ENCODE measurements around the gene STXBP5L.
"Not testable (repeated sequence)": the region's sequence is repeated elsewhere in the genome, so short reads cannot be mapped to it uniquely, and the experiment has no call there.

Gene STXBP5L

DNA sequence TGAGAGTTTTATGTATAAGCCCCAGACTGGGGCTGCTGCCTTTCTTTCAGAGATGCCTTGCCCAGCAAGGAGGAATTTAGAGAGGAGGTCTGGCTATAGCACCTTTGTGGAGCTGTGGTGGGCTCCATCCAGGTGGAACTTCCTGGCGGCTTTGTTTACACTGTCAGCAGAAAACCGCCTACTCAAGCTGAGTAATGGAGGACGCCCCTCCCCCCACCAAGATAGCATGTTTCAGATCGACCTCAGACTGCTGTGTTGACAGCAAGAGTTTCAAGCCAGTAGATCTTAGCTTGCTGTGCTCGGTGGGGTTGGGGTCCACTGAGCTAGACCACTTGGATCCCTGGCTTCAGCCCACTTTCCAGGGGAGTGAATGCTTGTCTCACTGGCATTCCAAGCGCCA lies 155.6 kb downstream of the STXBP5L start:
- no peak for DNase-seq (ENCODE audit: low read depth)

DNA sequence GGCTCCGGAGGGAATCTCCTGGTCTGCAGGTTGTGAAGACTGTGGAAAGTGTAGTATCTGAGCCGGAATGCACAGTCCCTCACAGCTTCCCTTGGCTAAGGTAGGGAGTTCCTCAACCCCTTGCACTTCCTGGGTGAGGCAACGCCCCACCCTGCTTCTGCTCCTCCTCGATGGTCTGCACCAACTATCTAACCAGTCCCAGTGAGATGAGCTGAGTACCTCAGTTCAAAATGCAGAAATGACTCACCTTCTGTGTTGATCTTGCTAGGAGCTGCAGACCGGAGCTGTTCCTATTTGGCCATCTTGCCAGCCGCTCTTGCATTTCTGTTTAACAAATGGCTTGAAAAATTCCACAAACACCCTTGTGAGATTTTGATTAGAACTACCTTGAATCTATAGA lies 156.1 kb downstream of the STXBP5L start:
- no peak for DNase-seq (ENCODE audit: low read depth)

DNA sequence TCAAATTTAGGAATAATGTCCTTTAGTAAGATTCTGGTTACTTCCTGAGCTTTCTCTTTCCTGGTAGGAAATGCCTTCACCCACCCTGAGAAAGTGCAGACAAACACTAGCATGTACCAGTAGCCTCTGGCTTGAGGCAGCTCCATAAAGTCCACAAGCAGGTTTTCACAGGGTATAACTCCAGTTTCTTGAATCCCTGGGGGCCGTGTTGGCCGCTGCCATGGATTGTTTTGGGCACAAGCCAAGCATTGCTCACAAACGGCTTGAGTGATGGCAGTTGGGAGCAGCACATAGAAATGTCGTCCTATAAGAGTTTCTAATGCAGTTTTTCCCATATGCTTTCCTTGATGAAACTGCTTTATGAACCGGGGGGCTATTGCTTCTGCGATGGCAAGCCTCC lies 164.1 kb downstream of the STXBP5L start:
- no peak for DNase-seq (ENCODE audit: low read depth)

DNA sequence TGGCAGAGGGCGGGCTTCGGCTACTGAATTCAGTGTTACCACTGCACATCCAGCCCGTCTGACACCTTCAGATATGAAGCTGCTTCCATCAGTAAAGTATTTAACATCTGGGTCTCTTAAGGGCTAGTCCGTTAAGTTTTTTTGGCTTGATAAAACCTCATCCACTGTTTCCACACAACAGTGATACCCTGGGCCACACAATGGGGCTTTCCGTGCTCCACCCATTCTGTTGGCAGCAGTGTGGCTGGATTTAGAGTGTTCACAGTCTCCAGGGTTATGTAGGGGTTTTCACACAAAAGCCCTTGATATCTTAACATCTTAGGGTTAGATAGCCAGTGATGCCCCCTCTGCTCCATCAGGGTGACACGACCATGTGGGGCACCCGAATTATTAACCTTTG lies 165.0 kb downstream of the STXBP5L start:
- no peak for DNase-seq (ENCODE audit: low read depth)

DNA sequence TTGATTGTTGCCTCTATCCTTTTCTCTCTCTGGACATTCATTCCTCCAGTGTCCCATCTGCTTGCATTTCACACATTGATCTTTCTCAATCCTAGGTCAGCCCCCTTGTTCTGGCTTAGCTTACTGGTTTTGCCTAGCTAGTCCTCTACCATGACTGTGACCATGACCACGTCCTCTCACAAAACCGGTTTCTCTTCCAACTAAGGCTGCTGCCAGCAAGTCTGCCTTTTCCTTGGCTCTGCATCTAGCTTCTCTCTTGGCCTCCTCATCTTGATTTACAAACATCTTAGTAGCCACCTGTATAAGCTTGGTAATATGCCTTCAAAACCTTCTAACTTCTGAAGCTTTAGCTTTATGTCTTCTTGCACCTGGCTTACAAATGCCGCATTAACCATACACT lies 167.2 kb downstream of the STXBP5L start:
- DNase-seq (ENCODE audit: low read depth), result no peak

DNA sequence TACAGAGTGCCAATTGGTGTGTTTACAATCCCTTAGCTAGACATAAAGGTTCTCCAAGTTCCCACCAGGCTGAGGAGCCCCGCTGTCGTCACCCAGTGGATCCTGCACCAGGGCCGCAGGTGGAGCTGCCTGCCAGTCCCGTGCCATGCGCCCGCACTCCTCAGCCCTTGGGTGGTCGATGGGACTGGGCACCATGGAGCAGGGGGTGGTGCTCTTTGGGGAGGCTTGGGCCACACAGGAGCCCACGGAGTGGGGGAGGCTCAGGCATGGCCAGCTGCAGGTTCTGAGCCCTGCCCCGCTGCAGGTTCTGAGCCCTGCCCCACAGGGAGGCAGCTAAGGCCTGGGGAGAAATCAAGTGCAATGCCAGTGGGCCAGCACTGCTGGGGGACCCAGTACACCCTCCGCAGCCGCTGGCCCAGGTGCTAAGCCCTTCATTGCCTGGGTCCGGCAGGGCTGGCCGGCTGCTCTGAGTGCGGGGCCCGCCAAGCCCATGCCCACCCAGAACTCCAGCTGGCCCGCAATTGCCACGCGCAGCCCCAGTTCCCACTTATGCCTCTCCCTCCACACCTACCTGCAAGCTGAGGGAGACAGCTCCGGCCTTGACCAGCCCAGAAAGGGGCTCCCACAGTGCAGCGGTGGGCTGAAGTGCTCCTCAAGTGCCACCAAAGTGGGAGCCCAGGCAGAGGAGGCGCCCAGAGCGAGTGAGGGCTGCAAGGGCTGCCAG lies 170.5 kb downstream of the STXBP5L start:
- DNase-seq (ENCODE audit: low read depth), result not testable (repeated sequence)

DNA sequence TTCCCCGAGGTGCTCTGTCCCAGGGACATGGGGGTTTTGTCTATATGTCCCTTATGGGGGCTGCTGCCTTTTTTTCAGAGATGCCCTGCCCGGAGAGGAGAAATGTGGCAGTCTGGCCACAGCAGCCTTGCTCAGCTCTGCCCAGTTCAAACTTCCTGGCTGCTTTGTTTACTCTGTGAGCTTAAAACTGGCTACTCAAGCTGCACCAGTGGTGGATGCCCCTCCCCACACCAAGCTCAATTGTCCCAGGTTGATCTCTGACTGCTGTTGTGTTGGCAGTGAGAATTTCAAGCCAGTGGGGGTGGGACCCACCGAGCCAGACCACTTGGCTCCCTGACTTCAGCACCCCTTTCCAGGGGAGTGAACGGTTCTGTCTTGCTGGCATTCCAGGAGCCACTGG lies 188.9 kb downstream of the STXBP5L start:
- DNase-seq (ENCODE audit: low read depth), result no peak

DNA sequence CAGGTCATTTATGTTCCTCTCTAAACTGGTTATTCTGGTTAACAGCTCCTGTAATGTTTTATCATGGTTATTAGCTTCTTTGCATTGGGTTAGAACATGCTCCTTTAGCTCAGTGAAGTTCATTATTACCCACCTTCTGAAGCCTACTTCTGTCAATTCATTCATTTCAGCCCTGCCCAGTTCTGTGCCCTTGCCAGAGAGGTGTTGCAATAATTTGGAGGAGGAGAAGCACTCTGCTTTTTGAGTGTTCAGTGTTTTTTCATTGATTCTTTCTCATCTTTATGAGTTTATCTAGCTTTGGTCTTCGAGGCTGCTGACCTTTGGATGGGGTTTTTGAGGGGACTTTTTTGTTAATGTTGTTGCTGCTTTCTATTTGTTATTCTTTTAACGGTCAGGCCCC lies 203.1 kb downstream of the STXBP5L start:
- DNase-seq (ENCODE audit: low read depth), result not testable (repeated sequence)

DNA sequence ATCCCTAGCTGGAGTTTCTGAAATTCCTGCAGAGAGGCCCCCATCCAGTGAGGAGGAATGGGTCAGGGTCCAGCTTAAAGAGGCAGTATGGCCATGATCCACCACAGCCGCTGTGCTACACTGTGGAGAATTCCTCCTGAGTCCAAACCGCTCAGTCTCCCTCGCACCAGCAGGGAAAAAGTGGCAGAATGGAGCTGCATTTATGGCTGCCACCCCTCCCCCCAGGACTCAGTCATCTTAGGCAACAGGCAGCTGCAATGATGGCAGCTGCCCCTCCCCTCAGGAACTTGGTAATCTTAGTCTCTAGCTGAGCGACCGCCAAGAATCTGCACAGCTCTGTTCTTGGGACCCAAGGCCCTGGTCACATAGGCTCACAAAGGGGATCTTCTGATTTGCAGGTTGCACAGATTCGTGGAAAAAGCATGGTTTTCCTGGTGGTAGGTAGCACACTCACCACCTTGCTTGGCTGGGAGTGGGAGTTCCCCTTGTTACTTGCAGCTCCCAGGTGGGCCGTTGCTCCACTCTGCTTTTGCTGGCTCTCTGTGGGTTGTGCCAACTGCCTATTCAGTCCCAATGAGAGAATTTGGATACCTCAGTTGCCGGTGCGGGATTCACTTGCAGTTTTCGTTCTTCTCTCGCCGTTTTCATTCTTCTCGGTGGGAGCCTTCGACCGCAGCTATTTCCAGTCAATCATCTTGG lies 204.1 kb downstream of the STXBP5L start:
- DNase-seq (ENCODE audit: low read depth), result no peak

DNA sequence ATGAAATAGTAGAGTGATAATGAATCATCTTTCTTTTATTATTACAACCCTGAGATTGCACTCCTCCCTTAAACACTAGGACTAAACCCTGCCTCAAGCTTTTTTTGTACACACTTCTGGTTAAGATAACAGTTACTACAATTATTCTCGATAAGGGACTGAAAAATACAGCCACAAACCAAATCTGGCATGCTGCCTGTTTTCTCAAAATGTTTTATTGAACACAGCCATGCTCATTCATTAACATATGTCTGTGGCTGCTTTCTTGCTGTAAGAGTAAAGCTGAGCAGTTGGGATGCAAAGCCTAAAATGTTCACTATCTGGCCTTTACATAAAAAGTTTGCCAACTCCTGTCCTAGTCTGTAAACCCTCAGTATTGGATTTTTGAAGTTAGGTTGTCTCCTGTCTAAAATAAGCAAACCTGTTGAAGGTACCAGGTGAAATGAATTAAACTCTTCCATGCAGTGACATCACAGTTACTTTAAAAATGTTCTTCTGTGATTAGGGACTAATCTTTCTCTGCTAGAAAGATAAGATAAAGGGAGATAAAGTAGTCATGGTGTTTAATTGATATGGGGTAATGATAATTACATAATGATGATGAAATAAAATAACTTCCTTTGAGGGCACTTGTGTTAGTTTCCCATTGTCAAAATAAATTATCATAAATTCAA lies 218.2 kb downstream of the STXBP5L start:
- DNase-seq (ENCODE audit: low read depth), result no peak

DNA sequence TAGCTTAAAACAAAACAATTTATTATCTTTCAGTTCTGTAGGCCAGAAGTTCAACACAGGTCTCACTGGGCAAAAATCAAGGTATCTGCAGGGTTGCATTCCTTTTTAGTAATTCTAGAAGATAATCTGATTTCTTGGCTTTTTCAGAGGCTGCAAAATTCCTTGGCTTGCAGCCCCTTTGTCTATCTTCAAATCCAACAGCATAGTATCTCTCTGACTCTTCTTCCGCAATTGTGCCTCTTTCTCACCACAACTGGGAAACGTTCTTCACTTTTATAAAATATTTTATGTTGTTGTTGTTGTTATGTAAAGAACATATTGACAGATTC lies 218.7 kb downstream of the STXBP5L start:
- DNase-seq (ENCODE audit: low read depth), result no peak

DNA sequence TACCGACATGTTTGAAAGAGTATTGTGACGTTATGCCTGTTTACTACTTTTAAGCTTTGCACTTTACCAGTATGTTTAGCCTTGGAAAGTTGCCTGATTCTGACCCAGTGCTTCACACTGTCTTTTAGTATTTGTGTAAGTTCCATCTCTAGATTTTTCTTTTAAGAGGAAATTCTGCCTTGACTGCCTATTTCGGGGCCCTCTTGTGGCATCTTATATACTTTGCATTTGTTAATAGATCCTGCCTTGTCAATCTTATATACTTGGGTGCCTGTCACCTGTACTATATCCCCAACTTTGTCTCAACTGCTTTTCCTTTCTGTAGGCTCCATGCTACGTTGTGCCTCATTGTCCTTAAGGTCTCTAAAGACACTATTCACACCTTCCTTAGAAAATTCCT lies 244.6 kb downstream of the STXBP5L start:
- DNase-seq (ENCODE audit: low read depth), result no peak

DNA sequence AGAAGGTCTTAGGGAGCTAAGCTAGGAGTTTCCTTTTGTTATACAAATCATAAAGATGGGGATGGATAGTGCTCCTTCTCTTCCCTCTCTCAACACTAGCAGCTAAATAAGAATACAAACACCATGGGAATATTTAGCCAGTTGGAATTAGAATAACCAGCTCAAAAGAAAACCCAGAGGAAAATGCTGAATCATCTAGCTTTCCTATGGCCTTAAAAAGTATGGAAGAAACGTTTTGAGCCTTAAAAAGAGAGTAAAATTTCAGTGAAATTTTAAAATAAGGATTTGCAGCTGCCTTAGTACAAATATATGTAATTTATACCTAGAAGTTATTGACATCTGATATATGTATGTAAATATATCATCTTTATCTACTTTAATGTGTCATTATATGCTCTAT lies 245.8 kb downstream of the STXBP5L start:
- DNase-seq (ENCODE audit: low read depth), result no peak

DNA sequence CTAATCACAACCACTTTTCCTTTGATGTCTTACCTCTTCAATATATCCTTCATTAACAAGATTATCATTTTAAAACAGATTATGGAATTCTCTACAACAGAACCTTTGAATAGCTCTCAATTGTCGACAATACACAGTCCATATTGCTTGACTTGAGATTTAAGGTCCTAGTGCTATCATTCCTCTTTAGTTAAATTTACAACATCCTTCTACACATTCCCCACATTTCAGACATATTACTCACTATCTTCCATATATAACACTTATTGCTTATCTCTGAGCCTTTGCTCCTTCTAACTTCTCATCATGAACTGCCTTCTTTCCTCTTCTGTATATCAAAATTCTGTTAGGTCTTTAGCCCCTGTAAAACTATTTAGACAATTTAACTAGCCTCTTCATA lies 247.0 kb downstream of the STXBP5L start:
- no peak for DNase-seq (ENCODE audit: low read depth)

DNA sequence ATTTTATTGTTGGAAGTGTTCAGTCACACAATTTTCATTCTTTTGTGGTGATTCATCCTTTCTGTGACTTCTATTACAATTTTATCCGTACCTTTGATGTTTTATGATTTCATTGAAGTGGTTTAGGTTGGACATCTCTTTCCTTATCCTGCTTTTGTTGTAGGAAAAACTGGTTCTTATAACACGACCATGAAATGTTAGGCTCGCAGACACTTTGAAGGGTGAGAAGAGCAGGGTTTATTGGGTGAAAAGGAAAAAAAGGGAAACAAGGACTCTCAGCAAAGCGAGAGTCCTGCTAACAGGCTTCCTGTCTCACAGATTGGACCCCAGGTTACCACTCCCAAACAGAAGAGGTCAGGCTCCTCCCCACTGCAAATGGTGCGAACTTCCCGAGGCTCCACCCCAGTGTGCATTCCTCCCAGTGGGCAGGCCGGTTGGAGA lies 257.4 kb downstream of the STXBP5L start:
- no peak for DNase-seq (ENCODE audit: low read depth)

DNA sequence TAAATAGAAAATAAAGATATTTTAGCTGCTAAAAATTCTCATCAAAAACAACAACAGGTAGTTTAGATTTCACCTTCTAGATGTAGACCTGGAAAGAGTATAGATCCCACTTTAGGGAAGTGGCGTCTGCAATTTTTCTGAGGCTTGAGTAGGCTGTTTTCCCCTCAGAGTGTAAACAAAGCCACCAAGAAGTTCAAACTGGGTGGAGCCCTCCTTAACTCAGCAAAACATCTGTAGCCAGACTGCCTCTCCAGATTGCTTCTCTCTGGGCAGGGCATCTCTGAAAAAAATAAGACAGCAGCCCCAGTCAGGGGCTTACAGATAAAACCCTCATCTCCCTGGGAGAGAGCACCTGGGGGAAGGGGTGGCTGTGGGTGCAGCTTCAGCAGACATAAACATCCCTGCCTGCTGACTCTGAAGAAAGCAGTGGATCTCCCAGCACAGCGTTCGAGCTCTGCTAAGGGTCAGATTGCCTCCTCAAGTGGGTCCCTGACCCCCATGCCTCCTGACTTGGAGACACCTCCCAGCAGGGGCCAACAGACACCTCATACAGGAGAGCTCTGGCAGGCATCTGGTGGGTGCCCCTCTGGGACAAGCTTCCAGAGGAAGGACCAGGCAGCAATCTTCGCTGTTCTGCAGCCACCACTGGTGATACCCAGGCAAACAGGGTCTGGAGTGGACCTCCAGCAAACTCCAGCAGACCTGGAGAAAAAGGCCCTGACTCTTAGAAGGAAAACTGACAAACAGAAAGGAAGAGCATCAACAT lies 259.6 kb downstream of the STXBP5L start:
- DNase-seq (ENCODE audit: low read depth), result no peak

DNA sequence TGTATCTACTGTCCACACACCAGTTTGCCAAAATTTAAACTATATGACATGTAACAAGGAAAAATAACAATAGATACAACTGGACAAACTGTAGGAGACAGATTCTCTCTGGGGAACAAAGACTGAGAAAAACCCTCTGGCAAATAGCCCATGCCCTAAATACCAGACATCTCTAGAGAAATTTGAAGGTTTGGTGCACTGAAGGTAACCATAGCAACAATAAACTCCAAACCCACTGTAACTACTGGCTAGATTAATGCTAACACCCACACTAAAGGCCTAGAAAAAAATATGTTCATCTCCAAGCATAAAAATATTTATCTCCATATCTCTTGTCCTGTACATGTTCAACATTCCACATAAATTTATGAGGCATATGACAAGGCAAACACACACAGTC lies 267.1 kb downstream of the STXBP5L start:
- DNase-seq (ENCODE audit: low read depth), result no peak

DNA sequence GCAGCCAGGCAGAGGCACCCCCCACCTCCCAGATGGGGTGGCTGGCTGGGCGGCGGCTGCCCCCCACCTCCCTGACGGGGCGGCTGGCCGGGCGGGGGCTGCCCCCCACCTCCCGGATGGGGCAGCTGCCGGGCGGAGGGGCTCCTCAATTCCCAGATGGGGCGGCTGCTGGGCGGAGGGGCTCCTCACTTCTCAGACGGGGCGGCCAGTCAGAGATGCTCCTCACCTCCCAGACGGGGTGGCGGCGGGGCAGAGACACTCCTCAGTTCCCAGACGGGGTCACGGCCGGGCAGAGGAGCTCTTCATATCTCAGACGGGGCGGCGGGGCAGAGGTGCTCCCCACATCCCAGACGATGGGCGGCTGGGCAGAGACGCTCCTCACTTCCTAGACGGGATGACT lies 282.6 kb downstream of the STXBP5L start:
- not testable (repeated sequence) for DNase-seq (ENCODE audit: low read depth)

DNA sequence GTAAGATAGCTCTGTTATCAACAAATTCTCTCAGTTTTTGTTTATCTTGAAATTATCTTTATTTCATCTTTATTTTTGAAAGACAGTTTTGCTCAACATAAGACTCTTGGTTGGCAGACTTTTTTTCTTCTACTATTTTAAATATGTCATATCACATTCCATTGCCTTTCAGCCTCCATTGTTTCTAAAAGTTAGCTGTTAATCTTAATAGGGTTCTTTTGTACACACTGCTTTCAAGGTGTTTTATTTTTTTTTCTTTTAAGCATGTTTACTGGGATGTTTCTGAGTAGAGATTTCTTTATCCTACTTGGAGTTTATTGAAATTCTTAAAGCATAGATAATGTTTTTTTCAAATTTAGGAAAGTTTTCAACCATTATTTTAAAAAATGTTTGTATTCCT lies 294.6 kb downstream of the STXBP5L start:
- DNase-seq (ENCODE audit: low read depth), result no peak

DNA sequence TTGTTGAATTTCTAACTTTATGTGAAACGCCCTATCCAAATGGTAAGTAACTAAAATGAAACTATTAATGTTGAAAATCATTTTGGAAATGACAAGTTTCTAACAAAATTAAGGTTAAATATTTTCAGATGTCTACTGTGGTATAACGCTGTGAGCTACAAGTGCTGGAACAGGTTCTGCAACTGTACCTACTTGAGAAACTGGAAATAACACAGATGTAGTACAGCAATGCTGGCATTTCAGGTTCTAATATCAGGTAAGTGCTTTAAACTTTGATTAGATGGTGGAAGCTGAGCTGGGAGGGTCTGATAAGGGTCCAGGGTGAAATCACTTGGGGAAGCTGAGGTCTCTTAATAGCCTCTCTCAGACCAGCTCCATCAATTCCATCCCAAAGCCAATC lies 315.1 kb downstream of the STXBP5L start:
- no peak for DNase-seq (ENCODE audit: low read depth)

DNA sequence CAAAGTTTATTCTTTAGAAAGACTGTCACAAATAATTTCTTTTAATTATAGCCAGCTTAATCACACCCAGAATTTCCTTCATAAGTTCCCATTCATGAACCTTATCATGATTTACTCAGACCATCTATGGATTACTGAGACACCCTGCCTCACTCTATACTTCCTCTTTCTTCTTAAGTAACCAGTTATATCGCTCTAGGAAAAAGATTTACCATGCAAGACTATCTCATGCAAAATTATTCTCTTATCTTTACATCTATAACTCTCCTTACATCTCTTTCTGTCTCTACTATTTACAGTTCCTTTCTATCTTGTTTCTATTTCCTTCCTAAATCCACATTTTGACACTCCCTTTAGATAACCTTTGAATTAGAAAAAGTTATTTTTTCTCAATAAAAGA lies 321.0 kb downstream of the STXBP5L start:
- no peak for DNase-seq (ENCODE audit: low read depth)

DNA sequence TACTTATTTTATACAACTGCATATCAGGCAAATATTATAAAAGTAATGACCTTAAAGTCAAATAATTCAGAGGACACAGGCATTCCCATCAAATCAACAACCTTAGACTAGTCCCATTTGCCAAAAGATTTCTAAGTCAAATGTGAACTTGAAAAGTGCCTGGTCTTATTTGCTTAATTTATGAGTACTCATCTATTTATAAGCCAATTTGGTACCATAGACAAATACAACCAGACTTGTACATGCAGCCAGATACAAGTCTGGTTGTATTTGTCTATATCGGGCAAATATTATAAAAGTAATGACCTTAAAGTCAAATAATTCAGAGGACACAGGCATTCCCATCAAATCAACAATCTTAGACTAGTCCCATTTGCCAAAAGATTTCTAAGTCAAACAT lies 322.2 kb downstream of the STXBP5L start:
- not testable (repeated sequence) for DNase-seq (ENCODE audit: low read depth)

DNA sequence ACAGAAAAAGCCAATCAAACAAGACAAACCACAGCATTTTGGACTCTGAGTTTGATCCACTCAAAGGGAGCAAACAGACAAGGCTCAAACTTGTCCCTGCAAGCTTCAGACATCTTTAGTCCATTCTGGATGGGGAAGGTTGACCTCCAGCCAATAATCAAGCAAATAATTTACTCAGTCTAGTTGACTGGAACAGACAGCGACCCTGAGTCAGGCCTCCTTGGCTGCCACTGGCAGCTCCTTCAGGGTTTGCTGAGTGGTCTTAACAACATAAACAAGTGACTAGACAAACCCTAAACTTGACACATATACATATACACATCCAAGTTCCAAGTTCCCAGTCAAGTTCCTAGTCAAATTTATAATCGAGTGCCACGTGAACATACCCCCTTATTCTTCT lies 323.9 kb downstream of the STXBP5L start:
- no peak for DNase-seq (ENCODE audit: low read depth)

Measured in activated T-cell treated with anti-CD3 and anti-CD28 coated beads for 1 hour (primary cell).